RKO (cell line): ENCODE data around the gene PLCL1.
"Not testable (repeated sequence)": the region's sequence is repeated elsewhere in the genome, so short reads cannot be mapped to it uniquely, and the experiment has no call there.

Experiments
- DNase-seq: peaks from one replicate; pipeline ENCODE4 v3.0.0-alpha.2; 2016; ENCODE audit warnings: low spot score

The PLCL1 gene

GRCh38 chr2:198177040-198177439 lies 372.6 kb downstream of the PLCL1 start:
- no peak for DNase-seq

DNA sequence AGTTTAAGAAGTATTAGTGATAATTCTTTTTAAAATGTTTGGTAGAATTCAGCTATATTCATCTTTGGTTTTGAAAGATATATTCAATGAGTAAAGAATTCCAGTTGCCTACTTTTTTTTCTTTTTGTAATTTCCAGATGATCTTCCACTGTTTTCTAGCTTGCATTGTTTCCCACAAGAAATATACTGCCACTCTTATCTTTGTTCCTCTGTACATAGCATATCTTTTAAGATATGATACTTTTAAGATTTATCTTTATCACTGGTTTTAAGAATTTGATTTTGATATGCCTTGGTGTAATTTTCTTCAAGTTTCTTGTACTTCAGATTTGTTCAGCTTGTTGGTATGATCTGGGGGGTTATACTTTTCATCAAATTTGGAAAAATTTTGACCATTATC lies 374.4 kb downstream of the PLCL1 start:
- no peak for DNase-seq

DNA sequence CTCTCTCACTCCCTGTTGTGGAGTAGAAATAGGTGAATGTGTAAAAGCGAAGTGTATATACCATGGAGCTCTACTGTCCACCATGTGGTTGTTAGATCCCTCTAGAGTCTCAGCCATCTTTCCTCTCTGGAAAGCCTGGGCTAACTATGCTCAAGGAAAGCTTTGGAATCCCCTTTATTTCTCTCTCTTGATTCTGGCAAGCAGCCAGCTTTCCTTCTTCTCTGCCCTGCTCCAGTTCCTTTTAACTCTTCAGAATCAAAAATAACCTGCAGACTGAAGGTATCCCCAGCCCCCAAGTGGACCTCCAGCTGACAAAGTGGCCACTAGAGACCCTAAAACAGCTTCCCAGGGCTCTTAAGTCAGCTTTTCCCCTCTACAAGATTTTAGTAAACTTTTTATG lies 381.9 kb downstream of the PLCL1 start:
- no peak for DNase-seq

DNA sequence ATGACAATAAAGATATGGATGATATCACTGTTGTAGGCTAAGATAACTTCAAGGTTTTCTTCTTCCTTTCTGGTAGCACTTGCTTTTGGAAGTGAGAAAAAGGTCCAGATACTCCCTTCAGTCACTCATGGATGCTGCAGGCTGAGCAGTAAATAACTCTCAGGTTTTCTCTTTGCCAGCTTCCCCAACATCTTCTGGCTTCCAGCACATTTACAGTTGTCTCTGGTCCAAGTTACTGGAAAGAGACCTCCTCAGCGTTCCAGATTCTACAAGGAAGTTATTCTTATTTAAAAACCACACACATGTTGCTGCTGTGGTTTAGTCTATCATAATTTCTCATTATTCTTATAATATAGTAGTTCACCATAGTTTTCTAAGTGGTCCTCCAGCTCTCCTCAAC lies 383.4 kb downstream of the PLCL1 start:
- no peak for DNase-seq

- DNase-seq = no peak
Observed at GRCh38 chr2:198188982-198189381, 384.6 kb downstream of the PLCL1 start.

- no peak for DNase-seq
Observed at GRCh38 chr2:198191651-198192050, 387.3 kb downstream of the PLCL1 start.

DNA sequence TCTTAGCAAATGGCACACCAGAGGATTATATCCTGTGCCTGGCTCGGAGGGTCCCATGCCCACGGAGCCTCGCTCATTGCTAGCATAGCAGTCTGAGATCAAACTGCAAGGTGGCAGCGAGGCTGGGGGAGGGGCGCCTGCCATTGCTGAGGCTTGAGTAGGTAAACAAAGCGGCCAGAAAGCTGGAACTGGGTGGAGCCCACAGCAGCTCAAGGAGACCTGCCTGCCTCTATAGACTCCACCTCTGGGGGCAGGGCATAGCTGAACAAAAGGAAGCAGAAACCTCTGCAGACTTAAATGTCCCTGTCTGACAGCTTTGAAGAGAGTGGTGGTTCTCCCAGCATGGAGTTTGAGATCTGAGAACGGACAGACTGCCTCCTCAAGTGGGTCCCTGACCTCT lies 392.2 kb downstream of the PLCL1 start:
- DNase-seq = not testable (repeated sequence)
